GM04504 (cell line): ENCODE measurements around the gene SERPINE2.

Experiments
- DNase-seq: peaks from one replicate; pipeline ENCODE4 v3.0.0-alpha.2; 2012; ENCODE audit warnings: low read depth

SERPINE2 gene

GRCh38 chr2:223973606-223974005 lies 65.5 kb downstream of the SERPINE2 start:
- no peak for DNase-seq

GRCh38 chr2:223972656-223973102 lies 66.4 kb downstream of the SERPINE2 start:
- DNase-seq, result no peak

DNA sequence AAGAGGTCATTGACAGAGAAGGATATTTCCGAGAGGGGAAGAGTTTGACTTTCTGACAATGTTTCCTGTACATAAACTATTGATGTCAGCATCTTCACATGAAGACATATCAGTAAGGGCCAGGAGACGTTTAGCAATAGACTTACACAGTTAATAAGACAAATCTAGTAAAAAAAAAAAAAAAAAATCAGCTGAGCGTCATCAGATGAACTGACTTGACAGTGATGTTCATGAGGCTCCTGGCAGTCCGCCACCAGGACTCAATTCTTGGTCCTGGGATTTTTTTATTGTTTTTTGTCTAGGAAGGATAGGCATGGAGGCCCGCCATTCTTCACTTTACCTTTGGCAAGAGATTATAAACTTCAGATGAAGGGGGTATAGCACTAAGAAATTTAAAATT lies 67.4 kb downstream of the SERPINE2 start:
- DNase-seq, result no peak

- DNase-seq, result peak; percentile 40
Observed at GRCh38 chr2:223970343-223971128, 68.5 kb downstream of the SERPINE2 start.

GRCh38 chr2:223969856-223970255 lies 69.2 kb downstream of the SERPINE2 start:
- DNase-seq, result no peak

DNA sequence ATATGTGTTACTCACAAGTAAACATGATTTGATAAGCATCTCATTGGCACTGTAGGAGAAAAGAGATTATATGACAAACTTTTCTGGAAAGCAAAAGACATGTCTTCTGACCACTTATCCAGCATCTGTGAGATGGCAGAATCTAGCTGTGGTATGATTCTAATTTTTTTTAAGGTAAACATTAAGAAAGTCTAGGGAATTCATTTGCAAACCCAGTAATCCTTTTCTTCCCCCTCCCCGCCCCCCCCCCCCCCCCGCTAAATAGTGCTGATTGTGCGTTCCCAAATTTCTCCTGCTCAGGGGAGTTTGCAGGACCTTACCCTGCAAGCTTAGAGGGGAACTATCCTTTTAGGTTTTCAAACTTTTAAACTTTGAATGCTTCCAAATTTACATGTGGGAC lies 69.8 kb downstream of the SERPINE2 start:
- no peak for DNase-seq

- DNase-seq, result no peak
Observed at GRCh38 chr2:223967981-223968380, 71.1 kb downstream of the SERPINE2 start.

GRCh38 chr2:223959688-223960087 lies 79.4 kb downstream of the SERPINE2 start:
- DNase-seq, result no peak

GRCh38 chr2:223957092-223957851 lies 81.8 kb downstream of the SERPINE2 start, which contains the start of gene MRPL44:
Gene MRPL44 (plus strand): TSS chr2:223957463. CDS start chr2:223957473, 10 bp downstream.
- peak; percentile 90 for DNase-seq

- no peak for DNase-seq
Observed at GRCh38 chr2:223956300-223956699, 82.8 kb downstream of the SERPINE2 start.

DNA sequence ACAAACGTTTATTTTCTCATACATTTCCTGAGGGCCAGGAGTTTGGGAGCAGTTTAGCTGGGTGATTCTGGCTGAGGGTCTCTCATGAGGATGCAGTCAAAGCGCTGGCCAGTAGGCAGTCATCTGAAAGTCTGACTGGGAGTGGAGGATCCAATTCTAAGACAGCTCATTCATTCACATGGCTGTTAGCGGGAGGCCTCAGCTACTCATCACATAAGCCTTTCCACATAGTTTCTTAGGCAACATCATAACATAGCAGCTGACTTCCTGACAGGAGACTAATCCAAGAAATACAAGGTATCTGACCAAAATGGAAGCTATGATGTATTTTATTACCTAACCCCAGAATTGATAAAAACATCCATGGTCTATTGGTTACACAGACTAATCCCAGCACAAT lies 84.7 kb downstream of the SERPINE2 start:
- DNase-seq, result no peak

- DNase-seq, result no peak
Observed at GRCh38 chr2:223952280-223952968, 86.7 kb downstream of the SERPINE2 start.

- DNase-seq, result no peak
Observed at GRCh38 chr2:223950448-223951347, 88.4 kb downstream of the SERPINE2 start.

GRCh38 chr2:223949241-223949840 lies 89.7 kb downstream of the SERPINE2 start:
- DNase-seq, result no peak

GRCh38 chr2:223947711-223948205 lies 91.3 kb downstream of the SERPINE2 start:
- no peak for DNase-seq

- no peak for DNase-seq
Observed at GRCh38 chr2:223945755-223946154, 93.3 kb downstream of the SERPINE2 start.

DNA sequence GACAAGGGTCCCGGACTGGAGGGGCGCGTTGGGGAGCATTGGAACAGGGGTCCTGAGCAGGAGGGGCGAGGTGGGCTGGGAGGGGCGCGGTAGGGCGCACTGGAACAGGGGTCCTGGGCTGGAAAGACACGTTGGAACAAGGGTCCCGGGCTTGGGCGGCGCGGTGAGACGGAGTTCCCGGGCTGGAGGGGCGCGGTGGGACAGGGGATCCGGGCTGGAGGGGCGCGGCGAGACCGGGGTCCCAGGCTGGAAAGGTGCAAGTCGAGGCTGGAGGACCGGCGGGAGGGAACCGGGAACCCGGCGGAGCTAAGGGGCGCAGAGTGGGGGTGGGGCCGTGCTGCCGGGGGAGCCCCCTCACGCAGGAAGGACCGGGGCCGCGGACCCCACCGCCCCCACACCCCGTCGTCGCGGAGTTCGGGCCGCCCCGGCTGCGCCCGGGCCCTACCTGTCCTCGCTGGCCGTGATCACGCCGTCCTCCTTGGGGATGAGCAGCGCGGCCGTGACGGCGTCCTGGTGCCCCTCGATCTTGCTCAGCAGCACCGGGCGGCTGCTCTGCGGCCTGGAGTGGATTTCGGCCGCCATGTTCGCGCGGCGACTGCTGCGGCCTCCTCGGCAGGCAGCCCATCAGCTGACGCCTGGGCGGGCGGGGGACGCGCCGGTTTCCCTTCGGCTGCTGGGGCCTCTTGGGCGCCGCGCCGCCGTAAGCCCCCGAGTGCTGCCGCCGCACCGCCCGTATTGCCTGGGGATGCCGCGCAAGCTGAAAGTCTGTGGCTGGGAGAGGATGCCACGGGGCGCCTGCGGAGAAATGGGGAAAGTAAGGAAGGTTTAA lies 94.2 kb downstream of the SERPINE2 start, which contains the start of gene WDFY1:
TSS of gene WDFY1 (minus strand) at position 633 of the 829 bp plus-strand sequence. CDS start at position 582, 51 bp downstream.
- DNase-seq, result peak; percentile 69

DNA sequence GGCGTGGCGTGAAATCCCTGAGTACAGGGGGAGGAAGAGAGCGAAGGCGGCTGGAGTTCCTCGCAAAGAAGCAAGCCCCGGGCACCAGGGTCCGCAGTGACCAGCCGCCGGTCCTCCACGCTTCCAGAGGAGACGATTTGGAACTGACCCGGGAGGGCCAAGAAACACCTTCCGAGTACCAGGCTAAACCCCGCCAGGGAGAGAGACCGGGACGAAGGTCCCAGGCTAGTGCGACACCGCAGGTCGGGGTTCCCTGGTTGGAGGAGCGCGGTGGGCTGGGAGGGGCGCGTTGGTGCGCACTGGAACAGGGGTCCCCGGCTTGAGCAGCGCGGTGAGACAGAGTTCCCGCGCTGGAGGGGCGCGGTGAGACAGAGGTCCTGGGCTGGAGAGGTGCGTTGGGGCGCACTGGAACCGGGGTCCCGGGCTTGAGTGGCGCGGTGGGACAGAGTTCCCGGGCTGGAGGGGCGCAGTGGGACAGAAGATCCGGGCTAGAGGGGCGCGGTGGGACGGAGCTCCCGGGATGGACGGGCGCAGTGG lies 94.9 kb downstream of the SERPINE2 start:
- DNase-seq, result no peak

- no peak for DNase-seq
Observed at GRCh38 chr2:223943561-223944008, 95.5 kb downstream of the SERPINE2 start.
